Heart right ventricle (tissue), 16 donors: ENCODE results near the gene GPR68. TPM values are rescaled to one million over a fixed set of nuclear protein-coding genes. Genes with fewer than 3 reads are reported as not detected.
A peak's percentile ranks its signal among the peaks of the same experiment; 100 is the strongest.

Experiments
- ATAC-seq, 8 donors: fragments of 200-7000 bp; cut with Tn5 transposase; one replicate each; pipeline ENCODE4 v1.9.1; 2020; ENCODE audit warnings: mild to moderate bottlenecking in 8 of 8, moderate library complexity in 8 of 8, moderate number of reproducible peaks in 1 of 8
- DNase-seq, 2 donors: peaks; one replicate each; pipeline ENCODE4 v3.0.0-alpha.2; 2020
- H3K27ac ChIP-seq, 10 donors: fragments of 200-600 bp; sonication (generic) in 2 of 10; one replicate each; pipeline versions ENCODE4 v1.5.0 to v1.8.0; 2020 to 2022; ENCODE audit warnings: mild to moderate bottlenecking in 3 of 10
- H3K27me3 ChIP-seq, 7 donors: fragments of 200-600 bp; one replicate each; pipeline ENCODE4 v1.8.0; 2021 to 2022; ENCODE audit warnings: mild to moderate bottlenecking in 2 of 7
- H3K36me3 ChIP-seq, 9 donors: fragments of 200-600 bp; sonication (generic) in 1 of 9; one replicate each; pipeline versions ENCODE4 v1.5.0 to v1.8.0; 2020 to 2022; ENCODE audit warnings: mild to moderate bottlenecking in 2 of 9
- H3K4me1 ChIP-seq, 9 donors: fragments of 200-600 bp; sonication (generic) in 1 of 9; one replicate each; pipeline versions ENCODE4 v1.5.0 to v1.8.0; 2020 to 2022; ENCODE audit warnings: mild to moderate bottlenecking in 4 of 9
- H3K4me3 ChIP-seq, 10 donors: fragments of 200-600 bp; sonication (generic) in 2 of 10; one replicate each; pipeline versions ENCODE4 v1.5.0 to v1.8.0; 2020 to 2022; ENCODE audit warnings: mild to moderate bottlenecking in 7 of 10, moderate library complexity in 2 of 10
- H3K9me3 ChIP-seq, 11 donors: fragments of 200-600 bp in 10 of 11; sonication (generic) in 2 of 11; one replicate each; pipeline versions ENCODE4 v1.5.0 to v1.8.0; 2013 to 2022; ENCODE audit warnings: mild to moderate bottlenecking in 2 of 11, control low read depth in 1 of 11, moderate library complexity in 1 of 11
- CTCF ChIP-seq, 9 donors: fragments of 200-600 bp; sonication (generic) in 2 of 9; IDR thresholded peaks; one replicate each; pipeline versions ENCODE4 v1.5.0 to v1.8.0; 2021 to 2022; ENCODE audit warnings: antibody characterized with exemption in 9 of 9, mild to moderate bottlenecking in 5 of 9, moderate library complexity in 1 of 9
- WGBS, 2 donors: extraction: QIAGEN DNeasy Blood & Tissue Kit; methylation state at CpG; one replicate each; pipeline ENCODE4 v1.1.7; 2013; ENCODE audit warnings: inconsistent platforms in 1 of 2; 5-methylcytosine and 5-hydroxymethylcytosine counted together
- intact Hi-C, 10 donors: fragments of 100-400 bp; cut with DNase I; formaldehyde crosslinking; loops; one replicate each; pipeline versions ENCODE4 v1.11.1 to v1.14.2; 2022
- polyA plus RNA-seq, 2 donors: library from polyadenylated mRNA; stranded (reverse); fragments of 200-250 nt; gene quantifications; one replicate each; pipeline ENCODE4 v1.2.3, GENCODE V29; 2013
- total RNA-seq, 10 donors: library from RNA; stranded (reverse); fragmentation: NEBNext Ultra II Directional in 3 of 10; extraction: Animal tissue kit (Norgen Biotek cat#: 25700) in 3 of 10; gene quantifications; one replicate each; pipeline versions ENCODE4 v1.2.1 to v1.2.4, GENCODE V29; 2021 to 2023
- donor health status: Arrhythmogenic right ventricular cardiomyopathy.
- donor health status: ischemic (EF 13 %, LVEDD 7.1; RV severe dilation, severe dysfunction).
- donor health status: healthy with polysubstance abuse.
- donor health status: DM: no; HTN: yes; CAD: no.
- donor health status: DM: no; HTN: no; CAD: no.
- donor health status: ischemic (EF 25% LVEDD 6.9; RV normal size, moderate dysfunction).
- donor health status: ischemic (EF 25% LVEDD 5.7; RV mildly dilated, moderate dysfunction).
- donor health status: healthy.
- donor health status: DM: yes; HTN: yes; CAD: no.
- donor health status: Ischemic cardiomyopathy.
- donor health status: ischemic (EF 35%, LVEDD 5.7; RV mildly dilated, moderate dysfunction).
- donor health status: nonischemic (EF 11% LVEDD 7.7; RV severe dilation, severe dysfunction).
- donor health status: DM: yes; HTN: yes; CAD: no.
- donor health status: PGD.
- donor health status: ischemic (EF 29% LVEDD 5.4; RV normal size, mild dysfunction).
- donor health status: nonischemic (EF 23%, LVEDD 6.1; RV moderate dilation, normal function).

Gene GPR68
- total and polyA plus RNA-seq, 12 donors: 0.13 to 2.4 (median 0.29) TPM

GRCh38 chr14:91232603-91233002 lies 11.9 kb downstream of the GPR68 start:
- Histone ChIP-seq H3K4me1 (peaks cover 0 to 63% (median 0%) of the 10 kb centered on the region in 9 donors), H3K9me3 (peaks cover 0 to 18% (median 6%) of the 10 kb centered on the region in 11 donors), H3K27me3 (no peaks in the 10 kb centered on the region), H3K4me3 (no peak overlapping the region), H3K27ac (peak overlapping the region in 2 of 10 donors; percentile 18 to 87), H3K36me3 (peaks cover 0 to 41% (median 0%) of the 10 kb centered on the region in 9 donors)
- TF ChIP-seq CTCF (IDR thresholded peaks at IDR 0.05): no peak
- intact Hi-C loops: no loop called here
- DNase-seq: no peak
- no peak for ATAC-seq
- WGBS, 2 donors: 61 to 74% methylated on average over 2 of the region's 2 CpGs

- ATAC-seq (peak in 1 of 8 donors; percentile 15), DNase-seq (no peak)
- peaks cover 0 to 62% (median 0%) of the 10 kb centered on the region in 9 donors for H3K4me1 ChIP-seq
- TF ChIP-seq CTCF (IDR thresholded peaks at IDR 0.05): no peak
- 93 to 95% methylated on average over 2 of the region's 2 CpGs for WGBS, 2 donors
- no peaks in the 10 kb centered on the region for H3K27me3 ChIP-seq
- H3K36me3 ChIP-seq: peaks cover 0 to 46% (median 0%) of the 10 kb centered on the region in 9 donors
- H3K4me3 ChIP-seq: no peak overlapping the region
- intact Hi-C loops: no loop called here
- peak overlapping the region in 2 of 10 donors; percentile 18 to 87 for H3K27ac ChIP-seq
- peaks cover 0 to 18% (median 6%) of the 10 kb centered on the region in 11 donors for H3K9me3 ChIP-seq
Measured at GRCh38 chr14:91232052-91232451, 12.5 kb downstream of the GPR68 start.

- no peaks in the 10 kb centered on the region for H3K27me3 ChIP-seq
- H3K9me3 ChIP-seq: peaks cover 0 to 18% (median 6%) of the 10 kb centered on the region in 11 donors
- ATAC-seq (no peak), DNase-seq (no peak)
- no peak for TF ChIP-seq CTCF (IDR thresholded peaks at IDR 0.05)
- H3K4me1 ChIP-seq: peaks cover 0 to 66% (median 0%) of the 10 kb centered on the region in 9 donors
- H3K27ac ChIP-seq: peak overlapping the region in 1 of 10 donors; percentile 87
- WGBS, 2 donors: 89 to 96% methylated on average over 3 of the region's 3 CpGs
- intact Hi-C loops: no loop called here
- H3K4me3 ChIP-seq: no peak overlapping the region
- H3K36me3 ChIP-seq: peaks cover 0 to 52% (median 0%) of the 10 kb centered on the region in 9 donors
Measured at GRCh38 chr14:91231446-91231845, 13.1 kb downstream of the GPR68 start.

GRCh38 chr14:91230397-91231035 lies 14.0 kb downstream of the GPR68 start:
- H3K27me3 ChIP-seq: no peaks in the 10 kb centered on the region
- no peak for TF ChIP-seq CTCF (IDR thresholded peaks at IDR 0.05)
- H3K36me3 ChIP-seq: peaks cover 0 to 58% (median 0%) of the 10 kb centered on the region in 9 donors
- peaks cover 0 to 69% (median 0%) of the 10 kb centered on the region in 9 donors for H3K4me1 ChIP-seq
- ATAC-seq: no peak
- intact Hi-C loops: no loop called here
- no peak overlapping the region for H3K4me3 ChIP-seq
- DNase-seq: no peak
- H3K27ac ChIP-seq: peak overlapping the region in 1 of 10 donors; percentile 87
- peaks cover 0 to 18% (median 6%) of the 10 kb centered on the region in 11 donors for H3K9me3 ChIP-seq
- WGBS, 2 donors: 95 to 99% methylated on average over 4 of the region's 4 CpGs
